Measurements from ENCODE around the gene PECR.
A peak's percentile ranks its signal among the peaks of the same experiment; 100 is the strongest.

Gene PECR

DNA sequence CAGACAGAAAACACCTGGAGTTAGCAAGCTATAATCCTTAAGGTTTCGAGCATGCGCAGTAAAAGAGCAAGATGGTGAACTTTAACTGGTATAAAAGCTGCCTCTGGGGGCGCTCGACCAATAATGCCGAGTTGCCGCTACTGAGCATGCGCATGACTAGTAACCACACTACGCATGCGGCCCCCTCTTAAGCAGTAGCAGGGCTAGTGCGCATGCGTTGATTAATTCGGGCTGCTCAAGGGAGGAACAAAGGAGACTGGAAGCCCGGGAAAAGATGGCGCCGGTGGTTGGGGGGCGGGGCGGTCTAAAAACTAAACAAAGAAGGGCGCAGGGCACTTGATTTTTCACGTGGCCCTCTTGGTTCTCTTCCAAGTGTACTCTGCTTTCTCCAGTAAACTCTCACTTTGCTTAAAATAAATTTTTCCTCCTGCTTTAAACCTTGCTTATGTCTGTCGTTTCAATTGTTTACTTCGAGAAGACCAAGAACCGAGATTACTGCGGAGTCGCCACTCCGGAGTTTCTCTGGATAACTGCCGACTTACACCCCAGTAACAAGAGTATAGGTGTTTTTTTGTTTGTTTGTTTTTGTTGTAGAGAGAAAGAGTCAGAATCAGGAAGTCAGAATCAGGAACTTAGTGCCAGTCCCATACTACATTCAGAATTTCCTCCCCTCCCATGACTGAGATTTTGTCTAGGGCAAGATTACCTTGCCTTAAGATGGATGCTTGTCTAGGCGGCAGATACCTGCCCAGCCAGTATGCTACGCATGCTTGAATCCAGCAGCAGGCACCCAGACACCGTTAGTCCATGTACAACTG is 33.3 kb upstream of the PECR start (continued):
- TF ChIP-seq, protein P1, sequence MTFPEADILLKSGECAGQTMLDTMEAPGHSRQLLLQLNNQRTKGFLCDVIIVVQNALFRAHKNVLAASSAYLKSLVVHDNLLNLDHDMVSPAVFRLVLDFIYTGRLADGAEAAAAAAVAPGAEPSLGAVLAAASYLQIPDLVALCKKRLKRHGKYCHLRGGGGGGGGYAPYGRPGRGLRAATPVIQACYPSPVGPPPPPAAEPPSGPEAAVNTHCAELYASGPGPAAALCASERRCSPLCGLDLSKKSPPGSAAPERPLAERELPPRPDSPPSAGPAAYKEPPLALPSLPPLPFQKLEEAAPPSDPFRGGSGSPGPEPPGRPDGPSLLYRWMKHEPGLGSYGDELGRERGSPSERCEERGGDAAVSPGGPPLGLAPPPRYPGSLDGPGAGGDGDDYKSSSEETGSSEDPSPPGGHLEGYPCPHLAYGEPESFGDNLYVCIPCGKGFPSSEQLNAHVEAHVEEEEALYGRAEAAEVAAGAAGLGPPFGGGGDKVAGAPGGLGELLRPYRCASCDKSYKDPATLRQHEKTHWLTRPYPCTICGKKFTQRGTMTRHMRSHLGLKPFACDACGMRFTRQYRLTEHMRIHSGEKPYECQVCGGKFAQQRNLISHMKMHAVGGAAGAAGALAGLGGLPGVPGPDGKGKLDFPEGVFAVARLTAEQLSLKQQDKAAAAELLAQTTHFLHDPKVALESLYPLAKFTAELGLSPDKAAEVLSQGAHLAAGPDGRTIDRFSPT (tag by site-specific recombination; IDR thresholded peaks at IDR 0.05) = no peak
- TF ChIP-seq ZBTB8A (tag by site-specific recombination; IDR thresholded peaks at IDR 0.05) = peak; percentile 54
- TF ChIP-seq, protein P2, sequence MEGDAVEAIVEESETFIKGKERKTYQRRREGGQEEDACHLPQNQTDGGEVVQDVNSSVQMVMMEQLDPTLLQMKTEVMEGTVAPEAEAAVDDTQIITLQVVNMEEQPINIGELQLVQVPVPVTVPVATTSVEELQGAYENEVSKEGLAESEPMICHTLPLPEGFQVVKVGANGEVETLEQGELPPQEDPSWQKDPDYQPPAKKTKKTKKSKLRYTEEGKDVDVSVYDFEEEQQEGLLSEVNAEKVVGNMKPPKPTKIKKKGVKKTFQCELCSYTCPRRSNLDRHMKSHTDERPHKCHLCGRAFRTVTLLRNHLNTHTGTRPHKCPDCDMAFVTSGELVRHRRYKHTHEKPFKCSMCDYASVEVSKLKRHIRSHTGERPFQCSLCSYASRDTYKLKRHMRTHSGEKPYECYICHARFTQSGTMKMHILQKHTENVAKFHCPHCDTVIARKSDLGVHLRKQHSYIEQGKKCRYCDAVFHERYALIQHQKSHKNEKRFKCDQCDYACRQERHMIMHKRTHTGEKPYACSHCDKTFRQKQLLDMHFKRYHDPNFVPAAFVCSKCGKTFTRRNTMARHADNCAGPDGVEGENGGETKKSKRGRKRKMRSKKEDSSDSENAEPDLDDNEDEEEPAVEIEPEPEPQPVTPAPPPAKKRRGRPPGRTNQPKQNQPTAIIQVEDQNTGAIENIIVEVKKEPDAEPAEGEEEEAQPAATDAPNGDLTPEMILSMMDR (tag by site-specific recombination; IDR thresholded peaks at IDR 0.05) = peak; percentile 82; the same call in 1 of the 2 replicates
- no peak for TF ChIP-seq ZNF132 (tag by site-specific recombination; IDR thresholded peaks at IDR 0.05; ENCODE audit: borderline replicate concordance)
- TF ChIP-seq ZNF335 (tag by site-specific recombination; conservative IDR thresholded peaks at IDR 0.05) = 0 out of 2 replicates have a peak, but pooled peaks have one; percentile 28
- TF ChIP-seq, protein P3, sequence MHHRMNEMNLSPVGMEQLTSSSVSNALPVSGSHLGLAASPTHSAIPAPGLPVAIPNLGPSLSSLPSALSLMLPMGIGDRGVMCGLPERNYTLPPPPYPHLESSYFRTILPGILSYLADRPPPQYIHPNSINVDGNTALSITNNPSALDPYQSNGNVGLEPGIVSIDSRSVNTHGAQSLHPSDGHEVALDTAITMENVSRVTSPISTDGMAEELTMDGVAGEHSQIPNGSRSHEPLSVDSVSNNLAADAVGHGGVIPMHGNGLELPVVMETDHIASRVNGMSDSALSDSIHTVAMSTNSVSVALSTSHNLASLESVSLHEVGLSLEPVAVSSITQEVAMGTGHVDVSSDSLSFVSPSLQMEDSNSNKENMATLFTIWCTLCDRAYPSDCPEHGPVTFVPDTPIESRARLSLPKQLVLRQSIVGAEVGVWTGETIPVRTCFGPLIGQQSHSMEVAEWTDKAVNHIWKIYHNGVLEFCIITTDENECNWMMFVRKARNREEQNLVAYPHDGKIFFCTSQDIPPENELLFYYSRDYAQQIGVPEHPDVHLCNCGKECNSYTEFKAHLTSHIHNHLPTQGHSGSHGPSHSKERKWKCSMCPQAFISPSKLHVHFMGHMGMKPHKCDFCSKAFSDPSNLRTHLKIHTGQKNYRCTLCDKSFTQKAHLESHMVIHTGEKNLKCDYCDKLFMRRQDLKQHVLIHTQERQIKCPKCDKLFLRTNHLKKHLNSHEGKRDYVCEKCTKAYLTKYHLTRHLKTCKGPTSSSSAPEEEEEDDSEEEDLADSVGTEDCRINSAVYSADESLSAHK (tag by site-specific recombination; IDR thresholded peaks at IDR 0.05) = no peak

DNA sequence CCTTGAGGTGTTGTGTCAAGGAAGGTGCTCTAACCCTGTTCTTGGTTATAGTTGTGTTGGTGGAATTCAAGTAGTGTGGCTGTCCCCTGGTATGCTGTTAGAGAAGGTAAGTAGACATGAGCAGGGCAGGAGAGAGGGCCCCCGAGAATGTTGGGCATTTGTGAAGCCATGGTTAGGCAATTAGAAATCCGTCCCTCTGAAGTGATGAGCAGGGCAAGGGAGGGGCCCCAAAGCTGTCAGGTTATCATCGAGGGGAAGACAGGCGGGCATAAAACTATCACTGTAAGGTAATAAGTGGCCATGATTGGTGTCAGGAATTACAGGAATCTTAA is 32.7 kb upstream of the PECR start:
- CTCF ChIA-PET = interaction anchor here (0.6 to 1.7 kb wide), 15 partner anchors 9 to 1456 kb away, joined by 3 to 12 read pairs (median 4); partner anchors contain the start of genes PECR and TMEM169
- Histone ChIP-seq H3K36me3 (ENCODE audit: control insufficient read depth in 2 of 2, insufficient read depth in 1 of 2, low read length in 2 of 2) (peaks cover 27 to 87% of the 10 kb centered on the region in 2 experiments), H3K4me3 (ENCODE audit: low read depth, low read length) (no peak overlapping the region), H3K4me1 (ENCODE audit: control insufficient read depth, insufficient read depth, low read length) (0 out of 2 replicates have a peak, but pooled peaks cover 2% of the 10 kb centered on the region), H3K9me3 (ENCODE audit: control insufficient read depth, insufficient read depth, low read depth, low read length) (no peaks in the 10 kb centered on the region), H3K27ac (ENCODE audit: extremely low read depth, low read depth, low read length) (peak overlapping the region; percentile 42; the same call in 1 of the 2 replicates)
- POLR2A ChIA-PET = interaction anchor here (0.9 to 1.3 kb wide), 3 partner anchors 22 to 55 kb away, joined by 3 to 12 read pairs (median 3); partner anchors contain the start of genes PECR and TMEM169
- no peak for TF ChIP-seq ZFP69B (tag by site-specific recombination; IDR thresholded peaks at IDR 0.05)
- no peak for TF ChIP-seq ZNF596 (tag by site-specific recombination; IDR thresholded peaks at IDR 0.05)
- 0 out of 2 replicates have a peak, but pooled peaks have one; percentile 58 for TF ChIP-seq TRIM28 (IDR thresholded peaks at IDR 0.05; ENCODE audit: borderline replicate concordance, low read length)
- 0 out of 2 replicates have a peak, but pooled peaks have one; percentile 13 for TF ChIP-seq ZEB2 (tag by site-specific recombination; IDR thresholded peaks at IDR 0.05)

DNA sequence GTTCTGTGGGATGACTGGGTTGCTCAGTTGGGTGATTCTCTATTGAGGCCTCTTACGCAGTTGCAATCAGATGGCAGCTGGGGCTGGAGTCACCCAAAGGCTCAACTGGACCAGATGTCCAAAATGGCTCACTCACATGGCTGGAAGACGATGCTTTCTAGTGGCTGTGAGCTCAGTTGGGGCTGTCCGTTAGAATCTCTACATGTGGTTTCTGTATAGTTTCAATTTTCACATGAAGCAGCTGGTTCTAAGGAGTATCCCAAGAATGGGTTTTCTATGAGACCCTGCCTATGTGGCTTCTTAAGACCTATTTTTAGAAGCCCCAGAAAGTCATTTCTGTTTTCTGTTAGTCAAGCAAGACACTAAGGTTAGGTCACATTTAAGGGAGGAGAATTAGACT is 32.0 kb upstream of the PECR start:
- H3K9me3 ChIP-seq (ENCODE audit: control insufficient read depth, insufficient read depth, low read depth, low read length) = no peaks in the 10 kb centered on the region
- CTCF ChIA-PET = interaction anchor here (1.2 to 1.7 kb wide), 4 partner anchors 17 to 39 kb away, joined by 3 to 6 read pairs (median 4); partner anchors contain the start of genes PECR and TMEM169
- TF ChIP-seq KLF9 (tag by site-specific recombination; IDR thresholded peaks at IDR 0.05; ENCODE audit: low read depth) (no peak), ZNF394 (tag by site-specific recombination; IDR thresholded peaks at IDR 0.05; ENCODE audit: borderline replicate concordance) (0 out of 2 replicates have a peak, but pooled peaks have one; percentile 6)
- 0 out of 2 replicates have a peak, but pooled peaks cover 2% of the 10 kb centered on the region for H3K4me1 ChIP-seq (ENCODE audit: control insufficient read depth, insufficient read depth, low read length)
- POLR2A ChIA-PET = interaction anchor here (0.9 to 1.5 kb wide), 4 partner anchors 10 to 54 kb away, joined by 3 to 12 read pairs (median 4); partner anchors contain the start of genes PECR and TMEM169
- peaks cover 19 to 79% of the 10 kb centered on the region in 2 experiments for H3K36me3 ChIP-seq (ENCODE audit: control insufficient read depth in 2 of 2, insufficient read depth in 1 of 2, low read length in 2 of 2)
- no peak overlapping the region for H3K4me3 ChIP-seq (ENCODE audit: low read depth, low read length)
- H3K27ac ChIP-seq (ENCODE audit: extremely low read depth, low read depth, low read length) = peak overlapping the region; percentile 42; the same call in 1 of the 2 replicates
